ENCODE measurements around the gene ROBO1. TPM values are rescaled to one million over a fixed set of nuclear protein-coding genes. Genes with fewer than 3 reads are reported as not detected.

The ROBO1 gene
- polyA plus RNA-seq, 1 donor: 16.2 TPM

- H3K36me3 ChIP-seq (ENCODE audit: control insufficient read depth, insufficient read depth, low read length): no peaks in the 10 kb centered on the region
- H3K27me3 ChIP-seq (ENCODE audit: control insufficient read depth, insufficient read depth, low read length): peaks cover 16% of the 10 kb centered on the region
- no peaks in the 10 kb centered on the region for H3K9me3 ChIP-seq (ENCODE audit: control insufficient read depth, low read depth, low read length)
- no peak for DNase-seq
- no peak overlapping the region for H3K4me3 ChIP-seq (ENCODE audit: low read length)
- no CpG with 5 or more reads among the region's 2 CpGs for WGBS (ENCODE audit: insufficient coverage, low lambda C conversion rate)
- H3K27ac ChIP-seq (ENCODE audit: low read length): no peak overlapping the region
- no peaks in the 10 kb centered on the region for H3K4me1 ChIP-seq (ENCODE audit: control insufficient read depth, insufficient read depth, low read length)
These were observed 754.8 kb downstream of the ROBO1 start for GRCh38 chr3:79012946-79013362.

- Histone ChIP-seq H3K36me3 (ENCODE audit: control insufficient read depth, insufficient read depth, low read length) (no peaks in the 10 kb centered on the region), H3K4me1 (ENCODE audit: control insufficient read depth, insufficient read depth, low read length) (no peaks in the 10 kb centered on the region), H3K4me3 (ENCODE audit: low read length) (no peak overlapping the region), H3K27me3 (ENCODE audit: control insufficient read depth, insufficient read depth, low read length) (peaks cover 12% of the 10 kb centered on the region), H3K27ac (ENCODE audit: low read length) (no peak overlapping the region), H3K9me3 (ENCODE audit: control insufficient read depth, low read depth, low read length) (no peaks in the 10 kb centered on the region)
- WGBS (ENCODE audit: insufficient coverage, low lambda C conversion rate): 83% methylated on average over 1 of the region's 2 CpGs
- DNase-seq: no peak
These were observed 755.3 kb downstream of the ROBO1 start for GRCh38 chr3:79012530-79012913.

- no peaks in the 10 kb centered on the region for H3K4me1 ChIP-seq (ENCODE audit: control insufficient read depth, insufficient read depth, low read length)
- DNase-seq: no peak
- H3K27ac ChIP-seq (ENCODE audit: low read length): no peak overlapping the region
- H3K9me3 ChIP-seq (ENCODE audit: control insufficient read depth, low read depth, low read length): no peaks in the 10 kb centered on the region
- no peak overlapping the region for H3K4me3 ChIP-seq (ENCODE audit: low read length)
- H3K27me3 ChIP-seq (ENCODE audit: control insufficient read depth, insufficient read depth, low read length): peaks cover 8% of the 10 kb centered on the region
- 89% methylated on average over 3 of the region's 5 CpGs for WGBS (ENCODE audit: insufficient coverage, low lambda C conversion rate)
- H3K36me3 ChIP-seq (ENCODE audit: control insufficient read depth, insufficient read depth, low read length): no peaks in the 10 kb centered on the region
These were observed 755.8 kb downstream of the ROBO1 start for GRCh38 chr3:79011821-79012529.

- no peaks in the 10 kb centered on the region for H3K27me3 ChIP-seq (ENCODE audit: control insufficient read depth, insufficient read depth, low read length)
- H3K4me3 ChIP-seq (ENCODE audit: low read length): no peak overlapping the region
- H3K27ac ChIP-seq (ENCODE audit: low read length): no peak overlapping the region
- H3K36me3 ChIP-seq (ENCODE audit: control insufficient read depth, insufficient read depth, low read length): no peaks in the 10 kb centered on the region
- no peaks in the 10 kb centered on the region for H3K4me1 ChIP-seq (ENCODE audit: control insufficient read depth, insufficient read depth, low read length)
- no peak for DNase-seq
- no peaks in the 10 kb centered on the region for H3K9me3 ChIP-seq (ENCODE audit: control insufficient read depth, low read depth, low read length)
These were observed 757.9 kb downstream of the ROBO1 start for GRCh38 chr3:79009861-79010260.

DNA sequence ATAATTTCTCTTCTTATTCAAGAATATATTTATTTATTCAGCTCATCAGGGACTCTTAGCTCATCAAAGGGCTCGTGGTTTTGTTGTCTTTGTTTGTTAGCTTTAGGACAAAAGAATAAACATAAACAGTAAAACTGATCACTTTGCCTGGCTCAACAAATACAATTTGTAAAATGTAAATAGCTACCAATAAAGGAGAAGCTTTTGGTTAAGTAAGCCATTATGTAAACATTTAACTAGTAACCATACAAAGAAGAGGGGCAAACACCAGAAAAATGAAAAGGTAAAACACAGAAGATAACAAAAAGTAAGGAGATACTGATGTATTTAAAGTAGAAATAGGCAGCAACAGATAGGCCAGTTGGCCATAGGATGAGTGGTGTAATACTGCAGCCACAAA, 761.7 kb downstream of the ROBO1 start:
- H3K4me1 ChIP-seq (ENCODE audit: control insufficient read depth, insufficient read depth, low read length): no peaks in the 10 kb centered on the region
- H3K36me3 ChIP-seq (ENCODE audit: control insufficient read depth, insufficient read depth, low read length): no peaks in the 10 kb centered on the region
- H3K9me3 ChIP-seq (ENCODE audit: control insufficient read depth, low read depth, low read length): no peaks in the 10 kb centered on the region
- WGBS (ENCODE audit: insufficient coverage, low lambda C conversion rate): 29% methylated on average over 1 of the region's 1 CpG
- no peak for DNase-seq
- no peak overlapping the region for H3K4me3 ChIP-seq (ENCODE audit: low read length)
- no peaks in the 10 kb centered on the region for H3K27me3 ChIP-seq (ENCODE audit: control insufficient read depth, insufficient read depth, low read length)
- H3K27ac ChIP-seq (ENCODE audit: low read length): no peak overlapping the region

- Histone ChIP-seq H3K4me3 (ENCODE audit: low read length) (no peak overlapping the region), H3K27ac (ENCODE audit: low read length) (no peak overlapping the region), H3K27me3 (ENCODE audit: control insufficient read depth, insufficient read depth, low read length) (no peaks in the 10 kb centered on the region), H3K4me1 (ENCODE audit: control insufficient read depth, insufficient read depth, low read length) (no peaks in the 10 kb centered on the region), H3K36me3 (ENCODE audit: control insufficient read depth, insufficient read depth, low read length) (no peaks in the 10 kb centered on the region), H3K9me3 (ENCODE audit: control insufficient read depth, low read depth, low read length) (no peaks in the 10 kb centered on the region)
- WGBS (ENCODE audit: insufficient coverage, low lambda C conversion rate): 61% methylated on average over 3 of the region's 6 CpGs
- DNase-seq: no peak
These were observed 762.7 kb downstream of the ROBO1 start for GRCh38 chr3:79005084-79005483.

DNA sequence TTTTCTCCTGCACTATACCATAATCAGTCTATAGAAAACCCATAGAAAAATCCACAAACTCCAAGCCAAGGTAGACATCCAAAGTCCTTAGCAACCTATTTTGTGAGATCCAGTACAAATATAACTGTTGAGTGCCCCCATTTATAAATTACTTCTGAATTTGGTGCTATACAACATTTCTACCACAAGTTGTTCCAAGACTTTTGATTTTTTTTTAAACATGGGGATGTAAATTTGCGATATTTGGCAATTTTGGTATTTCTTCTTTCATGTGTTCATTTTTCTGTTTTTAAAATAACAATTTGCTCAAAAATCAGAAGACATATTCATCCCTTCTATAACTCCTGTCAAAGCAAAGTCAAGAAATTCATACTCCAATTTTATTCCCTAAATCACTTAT, 763.8 kb downstream of the ROBO1 start:
- Histone ChIP-seq H3K4me1 (ENCODE audit: control insufficient read depth, insufficient read depth, low read length) (no peaks in the 10 kb centered on the region), H3K27ac (ENCODE audit: low read length) (no peak overlapping the region), H3K36me3 (ENCODE audit: control insufficient read depth, insufficient read depth, low read length) (no peaks in the 10 kb centered on the region), H3K27me3 (ENCODE audit: control insufficient read depth, insufficient read depth, low read length) (no peaks in the 10 kb centered on the region), H3K9me3 (ENCODE audit: control insufficient read depth, low read depth, low read length) (no peaks in the 10 kb centered on the region), H3K4me3 (ENCODE audit: low read length) (no peak overlapping the region)
- DNase-seq: no peak
- WGBS (ENCODE audit: insufficient coverage, low lambda C conversion rate): 100% methylated on average over 1 of the region's 1 CpG

DNA sequence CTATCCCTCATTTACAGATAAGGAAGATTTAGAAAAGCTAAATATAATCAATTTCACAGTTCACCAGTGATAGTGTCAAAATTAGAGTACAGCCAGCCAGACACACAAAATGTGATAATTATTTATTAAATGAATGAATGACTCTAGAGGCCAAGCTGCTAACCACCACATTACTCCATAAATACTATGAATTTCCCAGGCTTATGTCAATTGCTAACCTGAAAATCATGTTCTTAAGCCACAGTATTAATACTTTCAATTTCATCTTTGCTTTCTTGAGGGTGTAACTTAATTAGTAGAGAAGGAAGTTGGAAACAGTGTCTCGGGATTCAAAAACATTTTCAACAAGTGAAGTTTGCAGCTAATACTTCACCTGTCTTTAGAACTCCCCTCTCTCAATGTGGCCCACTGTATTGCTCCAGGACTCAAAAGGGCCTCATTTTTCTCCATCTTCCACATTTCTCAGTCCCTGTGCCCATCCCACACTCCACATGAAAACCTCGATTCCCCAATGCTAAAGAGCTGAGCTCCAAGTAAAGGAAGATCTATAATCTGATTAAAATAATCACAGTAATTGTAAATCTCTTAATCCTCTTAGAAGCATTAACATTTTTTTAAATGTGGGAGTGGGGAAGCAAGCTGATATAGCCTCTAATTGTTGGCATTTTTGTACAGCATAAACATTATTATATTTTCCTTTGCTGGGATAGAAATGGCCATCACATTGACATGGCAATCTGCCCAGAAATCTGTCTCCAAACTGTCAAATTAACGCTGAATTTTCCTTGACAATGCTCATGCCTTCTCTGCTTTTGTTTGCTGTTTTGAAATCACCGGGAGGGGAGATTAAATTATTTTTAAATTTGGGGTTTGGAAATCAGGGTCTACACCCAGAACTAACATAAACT, 765.1 kb downstream of the ROBO1 start:
- DNase-seq: no peak
- WGBS (ENCODE audit: insufficient coverage, low lambda C conversion rate): 75% methylated on average over 1 of the region's 4 CpGs
- Histone ChIP-seq H3K27me3 (ENCODE audit: control insufficient read depth, insufficient read depth, low read length) (no peaks in the 10 kb centered on the region), H3K4me1 (ENCODE audit: control insufficient read depth, insufficient read depth, low read length) (no peaks in the 10 kb centered on the region), H3K9me3 (ENCODE audit: control insufficient read depth, low read depth, low read length) (no peaks in the 10 kb centered on the region), H3K36me3 (ENCODE audit: control insufficient read depth, insufficient read depth, low read length) (no peaks in the 10 kb centered on the region), H3K27ac (ENCODE audit: low read length) (no peak overlapping the region), H3K4me3 (ENCODE audit: low read length) (no peak overlapping the region)

DNA sequence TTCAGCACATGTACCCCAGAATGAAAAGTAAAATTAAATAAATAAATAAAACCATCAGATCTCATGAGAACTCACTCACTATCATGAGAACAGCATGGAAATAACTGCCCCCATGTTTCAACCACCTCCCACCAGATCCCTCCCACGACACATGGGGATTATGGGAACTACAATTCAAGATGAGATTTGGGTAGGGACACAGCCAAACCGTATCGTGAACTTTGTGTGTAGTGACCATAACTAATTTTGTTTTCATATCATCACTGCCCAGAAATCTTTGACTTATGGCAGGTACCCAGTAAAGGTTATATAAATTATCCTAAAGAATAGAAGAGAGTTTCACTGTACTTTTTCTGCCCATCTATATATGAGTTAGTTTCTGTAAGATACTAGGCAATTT, 766.5 kb downstream of the ROBO1 start:
- H3K9me3 ChIP-seq (ENCODE audit: control insufficient read depth, low read depth, low read length): no peaks in the 10 kb centered on the region
- no peaks in the 10 kb centered on the region for H3K36me3 ChIP-seq (ENCODE audit: control insufficient read depth, insufficient read depth, low read length)
- H3K4me3 ChIP-seq (ENCODE audit: low read length): no peak overlapping the region
- no CpG with 5 or more reads among the region's 3 CpGs for WGBS (ENCODE audit: insufficient coverage, low lambda C conversion rate)
- no peaks in the 10 kb centered on the region for H3K27me3 ChIP-seq (ENCODE audit: control insufficient read depth, insufficient read depth, low read length)
- no peak for DNase-seq
- no peak overlapping the region for H3K27ac ChIP-seq (ENCODE audit: low read length)
- H3K4me1 ChIP-seq (ENCODE audit: control insufficient read depth, insufficient read depth, low read length): no peaks in the 10 kb centered on the region

DNA sequence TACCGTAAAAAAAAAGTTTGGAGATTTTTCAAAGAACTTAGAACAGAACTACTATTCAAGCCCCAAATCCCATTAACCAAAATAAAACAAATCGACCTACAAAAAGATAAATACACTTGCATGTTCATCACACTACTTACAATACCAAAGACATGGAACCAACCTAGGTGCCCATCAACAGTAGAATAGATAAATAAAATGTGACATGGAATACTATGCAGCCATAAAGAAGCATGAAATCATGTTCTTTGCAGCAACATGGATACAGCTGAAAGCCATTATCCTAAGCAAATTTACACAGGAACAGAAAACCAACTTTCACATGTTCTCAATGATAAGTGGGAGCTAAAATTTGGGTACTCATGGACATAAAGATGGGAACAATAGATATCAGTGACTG, 768.7 kb downstream of the ROBO1 start:
- DNase-seq: no peak
- Histone ChIP-seq H3K27ac (ENCODE audit: low read length) (no peak overlapping the region), H3K4me1 (ENCODE audit: control insufficient read depth, insufficient read depth, low read length) (no peaks in the 10 kb centered on the region), H3K36me3 (ENCODE audit: control insufficient read depth, insufficient read depth, low read length) (no peaks in the 10 kb centered on the region), H3K4me3 (ENCODE audit: low read length) (no peak overlapping the region), H3K27me3 (ENCODE audit: control insufficient read depth, insufficient read depth, low read length) (no peaks in the 10 kb centered on the region), H3K9me3 (ENCODE audit: control insufficient read depth, low read depth, low read length) (no peaks in the 10 kb centered on the region)
- no CpG with 5 or more reads among the region's 2 CpGs for WGBS (ENCODE audit: insufficient coverage, low lambda C conversion rate)
